GM19193 (cell line): ENCODE data around the gene CEACAM3.
A peak's percentile ranks its signal among the peaks of the same experiment; 100 is the strongest.

Experiments
- POLR2A ChIP-seq: IDR thresholded peaks from 4 replicates; pipeline ENCODE4 v1.6.1; 2011; ENCODE audit not compliant: insufficient read depth, insufficient read length; ENCODE audit errors: extremely low read depth

The CEACAM3 gene

GRCh38 chr19:41853768-41854167 lies 57.4 kb downstream of the CEACAM3 start:
- no peak for TF ChIP-seq POLR2A

DNA sequence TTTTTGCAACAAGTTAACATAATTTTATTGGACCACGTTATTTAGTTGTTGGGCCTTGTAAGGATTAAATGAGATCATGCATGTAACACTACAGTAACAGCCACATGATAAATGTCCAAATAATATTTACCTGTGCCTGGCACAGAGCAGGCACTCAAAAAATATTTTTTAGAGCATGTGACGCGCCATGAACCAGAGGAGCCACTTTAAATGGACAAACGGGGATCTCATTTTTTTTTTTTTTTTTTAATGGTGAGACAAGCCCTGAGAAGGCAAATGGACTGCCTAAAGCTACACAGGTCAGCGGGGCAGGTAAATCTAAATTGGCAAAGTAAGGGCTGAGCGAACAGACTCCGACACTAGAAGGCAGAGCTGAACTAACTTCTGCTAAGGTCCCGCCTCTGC lies 62.8 kb downstream of the CEACAM3 start:
- no peak for TF ChIP-seq POLR2A

GRCh38 chr19:41859618-41860418 lies 63.4 kb downstream of the CEACAM3 start, which contains the start of gene RPS19:
Gene RPS19 (plus strand): TSS chr19:41860255. CDS start chr19:41860775, 520 bp downstream.
- TF ChIP-seq POLR2A = peak; percentile 97

DNA sequence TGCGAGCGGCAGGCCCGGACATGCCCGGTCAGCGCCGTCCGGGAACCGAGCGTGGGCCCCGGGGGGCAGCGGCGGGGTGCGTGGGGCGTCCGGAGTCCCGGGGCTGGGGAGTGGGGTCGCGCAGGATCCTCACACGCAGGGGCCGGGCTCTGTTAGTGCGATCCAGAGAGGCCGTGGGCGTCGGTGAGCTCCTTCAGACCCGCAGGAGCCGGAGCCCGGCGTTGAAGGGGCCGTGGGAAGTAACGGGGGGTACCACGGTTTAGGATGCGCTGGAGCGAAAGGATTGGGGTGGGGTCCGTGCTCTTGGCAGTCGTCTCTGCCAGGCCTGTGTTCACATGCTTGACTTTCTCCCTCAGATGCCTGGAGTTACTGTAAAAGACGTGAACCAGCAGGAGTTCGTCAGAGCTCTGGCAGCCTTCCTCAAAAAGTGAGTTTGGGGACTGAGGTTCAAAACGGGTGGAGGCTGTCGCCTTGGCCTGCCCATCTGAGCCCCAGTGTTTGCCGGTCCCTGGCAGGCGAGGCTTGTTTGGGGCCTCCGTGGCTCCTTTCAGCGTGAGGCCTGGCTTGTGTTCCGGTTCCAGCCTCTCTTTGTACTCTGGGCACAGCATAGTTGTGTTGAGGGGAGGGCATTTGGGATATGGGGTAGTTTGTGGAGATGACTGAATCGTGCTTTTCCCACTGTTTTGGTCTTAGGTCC lies 64.2 kb downstream of the CEACAM3 start:
- TF ChIP-seq POLR2A = no peak
